ENCODE measurements around the gene ABHD4.
A peak's percentile ranks its signal among the peaks of the same experiment; 100 is the strongest.
"Not testable (repeated sequence)": the region's sequence is repeated elsewhere in the genome, so short reads cannot be mapped to it uniquely, and the experiment has no call there.

The ABHD4 gene

DNA sequence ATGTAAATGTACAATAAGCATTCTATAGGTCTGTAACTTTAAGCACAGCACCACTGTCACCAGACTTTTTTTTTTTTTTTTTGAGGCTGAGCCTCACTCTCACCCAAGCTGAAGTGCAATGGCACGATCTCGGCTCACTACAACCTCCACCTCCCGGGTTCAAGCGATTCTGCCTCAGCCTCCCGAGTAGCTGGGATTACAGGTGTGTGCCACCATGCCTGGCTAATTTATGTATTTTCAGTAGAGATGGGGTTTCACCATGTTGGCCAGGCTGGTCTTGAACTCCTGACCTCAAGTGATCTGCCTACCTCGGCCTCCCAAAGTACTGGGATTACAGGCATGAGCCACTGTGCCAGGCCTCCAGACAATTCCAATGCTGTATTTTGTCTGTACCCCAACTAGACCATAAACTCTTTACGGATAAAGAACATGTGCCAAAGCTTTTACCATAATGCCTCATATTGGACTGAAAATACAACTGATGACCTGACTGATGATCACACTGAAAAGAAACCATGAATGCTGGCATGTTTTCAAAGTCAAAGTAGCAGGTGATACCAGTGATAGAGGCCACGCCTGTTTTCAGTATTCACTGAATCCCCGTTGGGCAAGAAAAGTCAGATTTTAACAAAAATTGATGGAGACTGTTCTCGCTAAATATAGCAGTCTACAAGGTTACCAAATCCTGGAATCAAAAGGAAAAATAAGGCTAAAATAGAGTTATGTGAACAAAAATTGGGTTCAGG is 10.2 kb upstream of the ABHD4 start:
- peak overlapping the region; percentile 76 for H3K27ac ChIP-seq
- not testable (repeated sequence) for DNase-seq (ENCODE audit: low read depth, low spot score)

DNA sequence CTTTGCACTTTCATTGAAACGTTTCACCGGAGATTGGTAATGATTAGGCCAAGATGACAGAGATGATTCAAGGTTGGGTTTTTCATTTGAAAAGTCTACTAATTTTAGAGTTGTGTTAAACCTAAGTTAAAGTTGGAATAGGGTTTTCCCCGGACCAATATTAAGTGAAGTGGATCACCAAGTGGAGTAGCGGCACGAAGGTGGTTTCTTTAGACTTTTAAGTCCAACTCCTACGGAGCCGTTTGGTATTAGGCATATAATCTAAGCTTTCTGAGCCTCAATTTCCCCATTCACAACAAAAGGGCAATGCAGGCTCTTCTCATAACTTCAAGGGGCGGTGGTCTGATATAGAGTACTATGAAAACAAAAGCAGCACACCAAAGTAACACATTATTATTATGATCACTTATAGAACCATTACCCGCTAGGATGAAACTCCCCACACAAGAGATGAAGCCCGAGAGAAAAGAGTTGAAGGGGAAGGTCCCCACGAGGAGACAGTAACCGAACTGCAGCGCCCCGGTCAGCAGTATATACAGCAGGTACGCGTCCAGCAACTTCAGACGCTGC is 9.5 kb upstream of the ABHD4 start:
- H3K27ac ChIP-seq, result peak overlapping the region; percentile 76
- no peak for DNase-seq (ENCODE audit: low read depth, low spot score)

GRCh38 chr14:22589096-22589839 is 8.8 kb upstream of the ABHD4 start, which contains the start of gene DAD1:
TSS of gene DAD1 (minus strand) at chr14:22589224. CDS start at chr14:22589157, 67 bp downstream.
- DNase-seq (ENCODE audit: low read depth, low spot score), result peak; percentile 93
- peak within 1 kb of the TSS; percentile 76 for H3K27ac ChIP-seq

DNA sequence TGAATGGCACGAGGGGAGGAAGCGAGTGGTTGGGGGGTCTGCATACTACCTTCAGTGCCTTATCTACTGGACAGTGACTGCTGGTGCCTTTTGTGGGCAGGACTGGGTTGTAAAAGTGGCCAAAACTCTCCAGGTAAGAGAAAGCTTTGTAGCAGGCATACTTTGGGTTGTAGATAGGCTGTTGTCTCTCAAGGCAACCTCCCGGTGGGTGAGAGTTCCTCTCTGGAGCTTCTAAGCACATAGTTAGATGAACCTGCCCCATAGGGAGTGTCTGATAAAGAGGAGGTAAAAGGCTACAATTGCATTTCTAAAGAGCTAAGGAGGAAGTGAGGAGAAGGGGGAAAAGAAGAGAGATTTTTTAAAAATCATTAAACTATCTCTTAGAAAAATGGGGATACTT is 4.9 kb upstream of the ABHD4 start:
- no peak for DNase-seq (ENCODE audit: low read depth, low spot score)
- no peak overlapping the region for H3K27ac ChIP-seq

GRCh38 chr14:22593601-22594000 is 4.5 kb upstream of the ABHD4 start:
- no peak overlapping the region for H3K27ac ChIP-seq
- DNase-seq (ENCODE audit: low read depth, low spot score), result no peak

DNA sequence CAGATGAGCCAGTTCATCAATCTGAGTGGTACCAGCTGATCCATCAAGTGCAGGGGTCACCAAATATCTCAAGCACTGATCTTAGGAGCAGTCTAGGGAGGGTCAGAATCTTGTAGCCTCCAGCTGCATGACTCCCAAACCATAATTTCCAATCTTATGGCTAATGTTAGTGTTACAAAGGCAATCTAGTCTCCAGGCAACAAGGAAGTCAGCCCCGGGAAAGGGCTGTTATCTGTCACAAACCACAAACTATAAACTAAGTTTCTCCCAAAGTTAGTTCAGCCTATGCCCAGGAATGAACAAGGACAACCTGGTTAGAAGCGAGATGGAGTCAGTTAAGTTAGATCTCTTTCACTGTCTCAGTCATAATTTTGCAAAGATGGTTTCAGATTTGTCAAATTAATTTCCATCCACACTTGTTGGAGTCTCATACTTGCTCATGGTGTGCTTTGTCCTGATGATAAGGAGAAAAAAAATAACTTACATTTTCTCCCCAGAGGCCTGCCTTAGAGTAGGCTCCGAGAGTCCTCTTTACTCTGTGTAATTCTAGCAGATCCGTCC is 3.9 kb upstream of the ABHD4 start:
- DNase-seq (ENCODE audit: low read depth, low spot score), result no peak
- no peak overlapping the region for H3K27ac ChIP-seq

GRCh38 chr14:22596354-22596879 is 1.7 kb upstream of the ABHD4 start:
- no peak for DNase-seq (ENCODE audit: low read depth, low spot score)
- no peak overlapping the region for H3K27ac ChIP-seq

DNA sequence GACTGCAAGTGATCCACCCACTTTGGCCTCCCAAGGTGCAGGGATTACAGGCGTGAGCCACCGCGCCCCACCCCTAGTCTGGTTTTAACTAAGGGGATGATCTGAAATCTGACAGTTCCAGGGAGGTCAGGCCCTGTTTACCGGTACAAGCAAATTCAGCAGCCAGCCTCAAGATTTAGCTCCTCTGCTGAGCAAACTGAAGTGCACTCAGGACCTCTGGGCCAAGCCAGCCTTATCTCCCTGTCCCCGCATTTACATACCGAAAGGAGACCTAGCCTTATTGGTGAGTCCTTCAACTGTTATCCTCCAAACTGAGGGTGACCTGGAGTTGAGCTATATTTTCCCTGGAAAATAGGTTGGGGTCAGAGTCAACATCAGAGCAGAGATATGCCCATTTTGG is 835 bp upstream of the ABHD4 start:
- DNase-seq (ENCODE audit: low read depth, low spot score), result no peak
- H3K27ac ChIP-seq, result no peak overlapping the region

- H3K27ac ChIP-seq, result peak overlapping the region; percentile 77
- no peak for DNase-seq (ENCODE audit: low read depth, low spot score)
Observed at GRCh38 chr14:22597771-22598098, 365 bp upstream of the ABHD4 start.

DNA sequence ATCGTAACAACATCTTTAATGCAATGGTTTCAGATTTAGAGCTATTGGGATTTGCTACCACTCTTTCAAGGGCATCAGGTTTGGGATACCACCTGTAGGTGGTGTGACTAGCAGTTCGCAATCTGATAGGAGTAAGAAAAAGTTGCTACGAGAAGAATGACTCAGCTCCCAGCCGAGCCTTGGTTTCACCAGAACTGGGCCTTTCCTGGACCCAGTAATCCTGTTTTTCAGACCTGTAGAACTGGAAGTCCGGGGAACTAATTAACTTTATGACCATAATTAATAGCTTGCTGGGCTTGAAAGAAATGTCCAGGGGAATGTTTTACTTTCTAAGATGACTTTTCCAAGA is 770 bp downstream of the ABHD4 start:
- H3K27ac ChIP-seq, result peak overlapping the region; percentile 77
- DNase-seq (ENCODE audit: low read depth, low spot score), result peak; percentile 53

GRCh38 chr14:22599349-22599748 is 1.2 kb downstream of the ABHD4 start:
- DNase-seq (ENCODE audit: low read depth, low spot score), result no peak
- H3K27ac ChIP-seq, result peak overlapping the region; percentile 77

GRCh38 chr14:22600027-22600426 is 1.9 kb downstream of the ABHD4 start:
- no peak overlapping the region for H3K27ac ChIP-seq
- no peak for DNase-seq (ENCODE audit: low read depth, low spot score)

GRCh38 chr14:22601456-22601855 is 3.4 kb downstream of the ABHD4 start:
- H3K27ac ChIP-seq, result no peak overlapping the region
- no peak for DNase-seq (ENCODE audit: low read depth, low spot score)

DNA sequence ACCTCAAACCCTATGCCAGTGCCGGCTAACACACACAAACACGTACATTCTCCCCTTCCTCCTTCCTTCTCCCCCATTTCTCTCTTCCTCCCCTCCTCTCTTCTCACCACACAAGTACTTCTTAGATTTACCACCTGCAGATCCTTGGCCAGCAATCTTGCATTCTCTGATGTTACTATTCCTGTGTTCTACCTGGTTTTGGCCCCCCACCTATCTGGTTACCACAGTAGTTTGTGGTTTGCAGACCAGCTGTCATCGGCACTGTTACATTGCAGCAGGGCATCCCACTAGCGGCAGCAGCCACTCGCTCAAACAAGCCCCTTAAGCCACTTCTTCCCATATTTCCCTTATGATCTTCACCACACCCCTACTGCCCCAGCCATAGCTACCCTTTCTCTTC is 3.9 kb downstream of the ABHD4 start:
- H3K27ac ChIP-seq, result peak overlapping the region; percentile 50
- DNase-seq (ENCODE audit: low read depth, low spot score), result no peak

DNA sequence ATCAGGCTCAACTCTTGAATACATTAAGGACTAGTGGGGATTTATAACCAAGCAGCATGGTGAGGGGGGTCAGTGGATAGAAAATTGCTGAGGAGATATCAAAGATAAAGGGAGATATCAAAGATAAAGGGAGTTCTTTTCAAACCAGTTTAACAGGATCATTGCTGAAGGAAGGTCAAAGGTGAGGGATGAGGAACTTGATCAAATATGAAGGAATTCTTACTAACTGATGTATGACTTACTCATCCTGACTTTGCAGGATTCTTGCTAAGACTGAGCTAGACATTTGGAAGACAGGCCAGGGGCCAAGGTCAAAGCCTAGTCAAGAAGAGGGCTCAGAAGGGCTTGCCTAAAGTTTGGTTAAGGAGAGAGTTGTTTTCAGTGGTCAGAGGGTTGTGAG is 4.8 kb downstream of the ABHD4 start:
- DNase-seq (ENCODE audit: low read depth, low spot score), result no peak
- peak overlapping the region; percentile 50 for H3K27ac ChIP-seq

GRCh38 chr14:22606380-22606779 is 8.3 kb downstream of the ABHD4 start:
- H3K27ac ChIP-seq, result peak overlapping the region; percentile 48
- no peak for DNase-seq (ENCODE audit: low read depth, low spot score)

DNA sequence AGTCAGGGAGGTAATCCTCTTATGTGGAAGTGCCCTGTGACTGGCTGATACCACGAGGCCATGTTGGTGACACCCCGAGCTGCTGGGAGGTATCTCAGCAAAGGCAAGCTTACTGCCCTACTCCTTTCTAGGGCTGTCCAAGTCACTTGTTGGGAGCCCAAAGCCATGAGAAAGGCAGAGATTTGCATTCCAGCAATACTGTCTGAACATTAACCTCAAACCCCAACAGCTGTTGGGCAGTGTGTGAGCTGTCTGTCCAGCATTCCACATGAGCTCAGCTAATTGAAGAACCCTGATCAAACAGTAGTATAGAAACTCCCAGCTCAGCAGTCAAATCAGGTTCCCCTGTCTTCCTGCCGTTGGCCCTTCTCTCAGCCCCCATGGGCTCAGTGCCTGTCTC is 9.2 kb downstream of the ABHD4 start:
- no peak overlapping the region for H3K27ac ChIP-seq
- no peak for DNase-seq (ENCODE audit: low read depth, low spot score)

DNA sequence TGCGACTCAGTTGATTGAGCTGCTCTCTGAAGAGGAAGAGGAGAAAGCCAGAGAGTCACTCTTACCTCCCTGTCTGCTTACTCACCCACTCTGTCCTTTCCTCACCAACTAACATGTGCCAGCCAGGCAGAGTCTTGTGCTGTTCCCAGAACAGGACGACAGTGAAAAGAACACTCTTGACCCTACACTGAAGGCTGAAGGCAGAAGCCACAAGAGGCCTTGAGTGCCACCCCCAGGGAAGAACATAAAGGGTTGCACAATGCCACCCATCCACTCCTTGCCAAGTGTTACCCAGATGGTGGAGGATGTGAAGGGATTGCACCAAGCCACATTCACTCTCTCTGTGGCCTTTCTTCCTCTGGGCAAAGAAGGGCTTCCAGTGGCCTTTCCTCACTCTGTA is 12.8 kb downstream of the ABHD4 start:
- no peak overlapping the region for H3K27ac ChIP-seq
- DNase-seq (ENCODE audit: low read depth, low spot score), result no peak

- peak overlapping the region; percentile 61 for H3K27ac ChIP-seq
- no peak for DNase-seq (ENCODE audit: low read depth, low spot score)
Observed at GRCh38 chr14:22613106-22613695, 15.1 kb downstream of the ABHD4 start.

- no peak for DNase-seq (ENCODE audit: low read depth, low spot score)
- H3K27ac ChIP-seq, result peak overlapping the region; percentile 61
Observed at GRCh38 chr14:22613736-22614239, 15.7 kb downstream of the ABHD4 start.

Data from epithelial cell of prostate (primary cell).